Liver (tissue), 3 donors: ENCODE results near the gene FAM241A.
"Not testable (repeated sequence)": the region's sequence is repeated elsewhere in the genome, so short reads cannot be mapped to it uniquely, and the experiment has no call there.

ENCODE experiments used
- EGR1 ChIP-seq, 2 donors: IDR thresholded peaks; 2 replicates each; pipeline ENCODE4 v1.6.1; 2016 to 2018; ENCODE audit warnings: antibody characterized with exemption in 2 of 2, low read depth in 2 of 2
- FOXA1 ChIP-seq: IDR thresholded peaks from 2 replicates; pipeline ENCODE4 v1.6.1; 2016; ENCODE audit warnings: antibody characterized with exemption
- HNF4G ChIP-seq: IDR thresholded peaks from 2 replicates; pipeline ENCODE4 v1.6.1; 2016; ENCODE audit warnings: antibody characterized with exemption
- JUND ChIP-seq, 2 donors: IDR thresholded peaks; 2 replicates each; pipeline ENCODE4 v1.6.1; 2016; ENCODE audit warnings: antibody characterized with exemption in 2 of 2
- NR2F2 ChIP-seq: IDR thresholded peaks from 2 replicates; pipeline ENCODE4 v1.6.1; 2016; ENCODE audit warnings: antibody characterized with exemption
- RAD21 ChIP-seq, 2 donors: IDR thresholded peaks; 2 replicates each; pipeline ENCODE4 v1.6.1; 2016; ENCODE audit warnings: antibody characterized with exemption in 2 of 2, mild to moderate bottlenecking in 2 of 2
- SP1 ChIP-seq: IDR thresholded peaks from 2 replicates; pipeline ENCODE4 v1.6.1; 2018; ENCODE audit warnings: antibody characterized with exemption, mild to moderate bottlenecking
- TAF1 ChIP-seq: conservative IDR thresholded peaks from 2 replicates; pipeline ENCODE4 v1.6.1; 2016; ENCODE audit warnings: antibody characterized with exemption, mild to moderate bottlenecking
- YY1 ChIP-seq: IDR thresholded peaks from 2 replicates; pipeline ENCODE4 v1.6.1; 2016; ENCODE audit warnings: antibody characterized with exemption, mild to moderate bottlenecking
- TF ChIP-seq, protein P1 (sequence below): fragments of 150-350 bp; IDR thresholded peaks from 2 replicates; pipeline ENCODE4 v1.5.1; 2017; ENCODE audit warnings: improper control_type of control experiment, low read depth, low read length; ENCODE audit not compliant: missing input control
- TF ChIP-seq, protein P2 (sequence below): IDR thresholded peaks from 2 replicates; pipeline ENCODE4 v1.6.1; 2016; ENCODE audit warnings: antibody characterized with exemption
- TF ChIP-seq, protein P3 (sequence below): IDR thresholded peaks from 2 replicates; pipeline ENCODE4 v1.6.1; 2016; ENCODE audit warnings: antibody characterized with exemption, mild to moderate bottlenecking
- TF ChIP-seq, protein P4 (sequence below): IDR thresholded peaks from 2 replicates; pipeline ENCODE4 v1.6.1; 2016; ENCODE audit warnings: antibody characterized with exemption
- TF ChIP-seq, protein P5 (sequence below): IDR thresholded peaks from 2 replicates; pipeline ENCODE4 v1.6.1; 2016; ENCODE audit warnings: antibody characterized with exemption
- donor health status: healthy.
- donor health status: healthy.

DNA sequence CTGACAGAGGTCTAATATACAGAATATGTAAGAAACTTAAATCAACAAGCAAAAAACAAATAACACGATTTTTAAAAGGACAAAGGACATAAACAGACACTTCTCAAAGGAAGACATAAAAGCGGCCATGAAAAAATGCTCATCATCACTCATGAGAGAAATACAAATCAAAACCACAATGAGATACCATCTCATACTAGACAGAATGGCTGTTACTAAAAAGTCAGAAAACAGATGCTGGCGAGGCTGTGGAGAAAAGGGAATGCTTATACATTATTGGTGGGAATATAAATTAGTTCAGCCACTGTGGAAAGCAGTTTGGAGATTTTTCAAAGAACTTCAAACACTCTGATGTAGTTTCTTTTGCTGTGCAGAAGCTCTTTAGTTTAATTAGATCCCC lies 33.5 kb downstream of the FAM241A start:
- TF ChIP-seq, protein P1, sequence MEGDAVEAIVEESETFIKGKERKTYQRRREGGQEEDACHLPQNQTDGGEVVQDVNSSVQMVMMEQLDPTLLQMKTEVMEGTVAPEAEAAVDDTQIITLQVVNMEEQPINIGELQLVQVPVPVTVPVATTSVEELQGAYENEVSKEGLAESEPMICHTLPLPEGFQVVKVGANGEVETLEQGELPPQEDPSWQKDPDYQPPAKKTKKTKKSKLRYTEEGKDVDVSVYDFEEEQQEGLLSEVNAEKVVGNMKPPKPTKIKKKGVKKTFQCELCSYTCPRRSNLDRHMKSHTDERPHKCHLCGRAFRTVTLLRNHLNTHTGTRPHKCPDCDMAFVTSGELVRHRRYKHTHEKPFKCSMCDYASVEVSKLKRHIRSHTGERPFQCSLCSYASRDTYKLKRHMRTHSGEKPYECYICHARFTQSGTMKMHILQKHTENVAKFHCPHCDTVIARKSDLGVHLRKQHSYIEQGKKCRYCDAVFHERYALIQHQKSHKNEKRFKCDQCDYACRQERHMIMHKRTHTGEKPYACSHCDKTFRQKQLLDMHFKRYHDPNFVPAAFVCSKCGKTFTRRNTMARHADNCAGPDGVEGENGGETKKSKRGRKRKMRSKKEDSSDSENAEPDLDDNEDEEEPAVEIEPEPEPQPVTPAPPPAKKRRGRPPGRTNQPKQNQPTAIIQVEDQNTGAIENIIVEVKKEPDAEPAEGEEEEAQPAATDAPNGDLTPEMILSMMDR, result not testable (repeated sequence)
- TF ChIP-seq, protein P2, sequence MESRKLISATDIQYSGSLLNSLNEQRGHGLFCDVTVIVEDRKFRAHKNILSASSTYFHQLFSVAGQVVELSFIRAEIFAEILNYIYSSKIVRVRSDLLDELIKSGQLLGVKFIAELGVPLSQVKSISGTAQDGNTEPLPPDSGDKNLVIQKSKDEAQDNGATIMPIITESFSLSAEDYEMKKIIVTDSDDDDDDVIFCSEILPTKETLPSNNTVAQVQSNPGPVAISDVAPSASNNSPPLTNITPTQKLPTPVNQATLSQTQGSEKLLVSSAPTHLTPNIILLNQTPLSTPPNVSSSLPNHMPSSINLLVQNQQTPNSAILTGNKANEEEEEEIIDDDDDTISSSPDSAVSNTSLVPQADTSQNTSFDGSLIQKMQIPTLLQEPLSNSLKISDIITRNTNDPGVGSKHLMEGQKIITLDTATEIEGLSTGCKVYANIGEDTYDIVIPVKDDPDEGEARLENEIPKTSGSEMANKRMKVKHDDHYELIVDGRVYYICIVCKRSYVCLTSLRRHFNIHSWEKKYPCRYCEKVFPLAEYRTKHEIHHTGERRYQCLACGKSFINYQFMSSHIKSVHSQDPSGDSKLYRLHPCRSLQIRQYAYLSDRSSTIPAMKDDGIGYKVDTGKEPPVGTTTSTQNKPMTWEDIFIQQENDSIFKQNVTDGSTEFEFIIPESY, result not testable (repeated sequence)
- not testable (repeated sequence) for TF ChIP-seq YY1; SP1; RAD21 (IDR thresholded peaks at IDR 0.05); JUND (IDR thresholded peaks at IDR 0.05); TAF1; HNF4G; FOXA1; EGR1 (IDR thresholded peaks at IDR 0.05; ENCODE audit: low read depth in 2 of 2); NR2F2
- TF ChIP-seq, protein P3, sequence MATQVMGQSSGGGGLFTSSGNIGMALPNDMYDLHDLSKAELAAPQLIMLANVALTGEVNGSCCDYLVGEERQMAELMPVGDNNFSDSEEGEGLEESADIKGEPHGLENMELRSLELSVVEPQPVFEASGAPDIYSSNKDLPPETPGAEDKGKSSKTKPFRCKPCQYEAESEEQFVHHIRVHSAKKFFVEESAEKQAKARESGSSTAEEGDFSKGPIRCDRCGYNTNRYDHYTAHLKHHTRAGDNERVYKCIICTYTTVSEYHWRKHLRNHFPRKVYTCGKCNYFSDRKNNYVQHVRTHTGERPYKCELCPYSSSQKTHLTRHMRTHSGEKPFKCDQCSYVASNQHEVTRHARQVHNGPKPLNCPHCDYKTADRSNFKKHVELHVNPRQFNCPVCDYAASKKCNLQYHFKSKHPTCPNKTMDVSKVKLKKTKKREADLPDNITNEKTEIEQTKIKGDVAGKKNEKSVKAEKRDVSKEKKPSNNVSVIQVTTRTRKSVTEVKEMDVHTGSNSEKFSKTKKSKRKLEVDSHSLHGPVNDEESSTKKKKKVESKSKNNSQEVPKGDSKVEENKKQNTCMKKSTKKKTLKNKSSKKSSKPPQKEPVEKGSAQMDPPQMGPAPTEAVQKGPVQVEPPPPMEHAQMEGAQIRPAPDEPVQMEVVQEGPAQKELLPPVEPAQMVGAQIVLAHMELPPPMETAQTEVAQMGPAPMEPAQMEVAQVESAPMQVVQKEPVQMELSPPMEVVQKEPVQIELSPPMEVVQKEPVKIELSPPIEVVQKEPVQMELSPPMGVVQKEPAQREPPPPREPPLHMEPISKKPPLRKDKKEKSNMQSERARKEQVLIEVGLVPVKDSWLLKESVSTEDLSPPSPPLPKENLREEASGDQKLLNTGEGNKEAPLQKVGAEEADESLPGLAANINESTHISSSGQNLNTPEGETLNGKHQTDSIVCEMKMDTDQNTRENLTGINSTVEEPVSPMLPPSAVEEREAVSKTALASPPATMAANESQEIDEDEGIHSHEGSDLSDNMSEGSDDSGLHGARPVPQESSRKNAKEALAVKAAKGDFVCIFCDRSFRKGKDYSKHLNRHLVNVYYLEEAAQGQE, result not testable (repeated sequence)
- TF ChIP-seq, protein P4, sequence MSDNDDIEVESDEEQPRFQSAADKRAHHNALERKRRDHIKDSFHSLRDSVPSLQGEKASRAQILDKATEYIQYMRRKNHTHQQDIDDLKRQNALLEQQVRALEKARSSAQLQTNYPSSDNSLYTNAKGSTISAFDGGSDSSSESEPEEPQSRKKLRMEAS, result not testable (repeated sequence)
- TF ChIP-seq, protein P5, sequence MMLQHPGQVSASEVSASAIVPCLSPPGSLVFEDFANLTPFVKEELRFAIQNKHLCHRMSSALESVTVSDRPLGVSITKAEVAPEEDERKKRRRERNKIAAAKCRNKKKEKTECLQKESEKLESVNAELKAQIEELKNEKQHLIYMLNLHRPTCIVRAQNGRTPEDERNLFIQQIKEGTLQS, result not testable (repeated sequence)
